HG03354 (cell line): ENCODE data around the gene RPS29.
"Not testable (repeated sequence)": the region's sequence is repeated elsewhere in the genome, so short reads cannot be mapped to it uniquely, and the experiment has no call there.

Source experiments
- ATAC-seq: cut with Tn5 transposase; IDR thresholded peaks from one replicate; pipeline ENCODE4 v1.9.1; 2021; ENCODE audit warnings: mild to moderate bottlenecking; ENCODE audit not compliant: unreplicated experiment, poor library complexity, severe bottlenecking

The RPS29 gene

DNA sequence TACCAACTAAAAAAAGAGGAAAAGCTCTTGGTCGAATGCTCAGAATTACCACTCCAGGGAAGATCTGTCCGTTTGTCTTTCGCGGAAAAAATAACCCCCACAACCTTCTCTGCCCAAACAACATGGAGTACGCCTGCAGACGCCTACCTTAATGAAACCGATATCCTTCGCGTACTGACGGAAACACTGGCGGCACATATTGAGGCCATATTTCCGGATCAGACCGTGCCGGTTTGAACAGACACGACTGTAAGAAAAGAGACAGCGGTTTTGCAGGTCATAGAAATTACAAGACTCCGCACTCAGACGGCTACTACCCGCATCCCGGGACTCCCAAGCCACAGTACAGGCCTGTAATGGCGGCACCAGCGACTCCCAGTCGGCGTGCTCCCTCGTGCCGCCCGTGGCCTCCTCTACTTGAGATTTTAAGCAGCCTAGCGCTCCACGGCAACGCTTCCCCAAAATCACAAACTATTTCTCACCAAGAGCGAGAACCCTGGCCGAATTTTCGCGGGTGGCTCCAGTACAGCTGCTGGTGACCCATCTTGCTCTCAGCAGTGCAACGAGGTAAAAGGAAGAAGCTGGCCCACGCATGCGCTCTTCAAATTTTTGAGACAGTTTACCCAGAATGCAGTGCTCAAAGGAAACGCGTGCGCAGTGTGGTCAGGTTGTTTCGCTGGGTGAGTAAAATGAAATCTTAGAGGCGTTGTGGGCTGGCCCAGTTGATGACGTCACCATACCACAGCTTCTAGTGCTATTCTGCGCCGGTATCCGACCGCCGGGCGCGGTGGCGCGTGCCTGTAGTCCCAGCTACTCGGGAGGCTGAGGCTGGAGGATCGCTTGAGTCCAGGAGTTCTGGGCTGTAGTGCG is at the start of gene RPS29:
Gene RPS29, minus strand, starts transcription at position 578 of the 870 bp plus-strand sequence. Its CDS starts 34 bp downstream, at position 544.
- peak; percentile 91 for ATAC-seq

DNA sequence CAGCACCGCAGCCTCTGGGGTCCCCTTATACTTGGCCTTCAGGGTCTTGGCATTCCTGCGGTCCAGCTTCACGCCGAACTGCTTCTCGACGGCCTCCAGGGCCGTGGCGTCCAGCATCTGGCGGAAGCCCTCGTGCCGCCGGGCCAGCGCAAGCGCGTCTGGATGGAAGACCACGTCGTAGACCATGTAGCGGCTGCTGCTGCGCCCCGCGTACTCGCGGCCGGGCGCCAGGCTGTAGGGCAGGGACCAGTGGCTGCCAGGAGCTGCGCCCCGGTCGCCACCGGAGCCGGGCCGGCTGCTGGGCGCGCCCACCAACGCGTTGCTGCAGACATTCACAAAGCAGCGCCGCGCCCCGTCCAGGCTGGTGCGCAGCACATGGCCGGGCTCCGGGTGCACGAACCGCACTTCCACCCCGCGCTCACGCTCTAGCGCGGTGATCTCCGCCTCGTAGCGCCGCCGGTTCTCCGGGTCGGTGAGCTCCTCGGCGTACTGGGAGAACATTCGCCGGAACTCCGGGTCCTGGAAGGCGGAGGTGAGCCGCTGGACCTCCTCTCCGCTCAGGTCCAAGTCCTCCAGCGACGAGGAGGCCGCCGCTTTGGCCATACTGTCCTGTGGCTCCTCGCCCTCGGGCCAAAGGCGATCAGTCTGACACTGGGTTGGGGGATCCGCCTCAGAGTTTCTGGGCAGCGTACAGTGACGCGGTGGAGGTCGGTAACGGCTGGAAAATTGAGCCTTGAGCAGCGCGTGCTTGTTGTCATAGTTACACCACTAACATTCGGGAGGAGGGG is 48.6 kb upstream of the RPS29 start, which contains the start of gene DNAAF2:
Gene DNAAF2, minus strand, starts transcription at position 698 of the 788 bp plus-strand sequence. Its CDS starts 95 bp downstream, at position 603.
- ATAC-seq, result peak; percentile 37

DNA sequence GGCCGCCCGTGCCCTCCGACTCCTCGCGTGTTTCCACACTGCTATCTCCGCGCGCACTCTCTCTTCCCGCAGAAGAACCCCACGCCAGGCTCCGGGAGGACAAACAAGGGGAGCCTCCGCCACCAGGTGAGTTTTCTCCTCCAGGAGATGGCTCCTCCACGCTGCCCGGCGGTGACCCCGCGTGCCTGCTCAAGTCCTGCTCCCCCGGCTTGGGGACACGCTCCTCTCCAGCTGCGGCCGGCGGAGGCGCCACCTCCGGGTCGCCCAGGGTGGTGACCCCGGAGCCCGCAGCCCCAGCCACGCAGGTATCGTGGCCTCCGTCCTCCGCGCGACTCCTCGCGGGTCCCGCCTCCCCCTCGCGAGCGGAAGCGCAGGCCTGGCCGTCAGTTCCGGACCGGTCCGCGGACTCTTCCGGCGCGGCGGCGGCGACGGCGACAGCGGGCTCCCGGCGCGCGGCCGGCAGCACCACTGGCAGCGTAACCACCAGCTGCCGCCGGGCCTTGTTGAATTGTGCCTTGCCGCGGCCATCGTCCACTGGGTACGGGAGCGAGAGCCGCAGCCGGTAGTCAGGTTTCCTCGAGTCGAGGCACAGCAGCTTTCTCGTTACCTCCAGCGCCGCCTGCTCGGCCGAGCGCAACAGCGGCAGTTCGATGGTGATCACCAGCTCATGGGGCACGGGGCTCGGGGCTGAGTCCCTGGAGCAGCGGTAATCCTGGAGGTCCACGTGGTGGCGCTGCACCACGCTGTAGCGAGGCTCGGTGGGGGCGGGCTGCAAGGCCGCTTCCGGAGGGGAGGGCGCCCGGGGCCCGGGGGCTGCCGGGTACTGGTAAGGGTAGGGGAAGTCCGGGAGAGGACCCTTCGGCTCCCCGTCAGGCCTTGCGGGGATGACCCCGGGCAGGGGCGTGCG is 47.7 kb upstream of the RPS29 start:
- peak; percentile 81 for ATAC-seq

DNA sequence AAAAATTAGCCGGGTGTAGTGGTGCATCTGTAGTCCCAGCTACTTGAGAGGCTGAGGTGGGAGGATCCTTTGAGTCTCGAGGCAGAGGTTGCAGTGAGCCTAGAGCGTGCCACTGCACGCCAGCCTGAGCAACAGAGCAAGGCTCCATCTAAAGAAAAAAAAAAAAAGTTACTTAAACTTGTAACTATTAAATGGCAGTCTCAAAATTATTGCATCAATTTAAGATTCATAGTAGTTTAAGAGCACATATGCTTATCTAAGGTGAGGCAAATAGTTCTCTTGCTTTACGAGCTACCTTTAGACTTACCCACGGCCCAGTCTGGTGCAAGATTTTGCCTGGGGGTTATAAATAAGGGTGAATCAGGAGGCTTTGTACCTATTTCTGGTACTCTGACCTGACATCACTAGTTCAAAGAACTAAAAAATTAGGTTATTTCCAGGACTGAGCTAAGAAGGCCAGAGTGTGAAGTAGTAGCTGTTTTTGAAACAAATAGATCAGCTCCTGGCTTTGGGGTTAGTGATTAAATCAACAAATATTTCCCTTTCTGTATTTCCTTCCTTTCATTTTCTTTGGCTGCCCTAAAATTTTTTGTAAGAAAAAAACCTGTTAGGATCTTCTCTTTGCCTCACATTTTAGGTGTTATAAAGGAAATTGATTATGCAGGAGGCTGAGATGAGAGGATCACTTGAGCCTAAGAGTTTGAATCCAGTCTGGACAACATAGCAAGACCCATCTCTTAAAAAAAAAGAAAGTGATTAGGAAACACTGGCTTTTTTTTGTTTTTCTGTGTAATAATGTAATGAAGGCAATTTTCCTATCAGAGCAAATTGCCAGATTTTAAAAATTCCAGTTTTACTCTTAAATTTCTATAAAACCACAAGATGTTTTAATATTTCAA is 38.0 kb upstream of the RPS29 start:
- no peak for ATAC-seq

DNA sequence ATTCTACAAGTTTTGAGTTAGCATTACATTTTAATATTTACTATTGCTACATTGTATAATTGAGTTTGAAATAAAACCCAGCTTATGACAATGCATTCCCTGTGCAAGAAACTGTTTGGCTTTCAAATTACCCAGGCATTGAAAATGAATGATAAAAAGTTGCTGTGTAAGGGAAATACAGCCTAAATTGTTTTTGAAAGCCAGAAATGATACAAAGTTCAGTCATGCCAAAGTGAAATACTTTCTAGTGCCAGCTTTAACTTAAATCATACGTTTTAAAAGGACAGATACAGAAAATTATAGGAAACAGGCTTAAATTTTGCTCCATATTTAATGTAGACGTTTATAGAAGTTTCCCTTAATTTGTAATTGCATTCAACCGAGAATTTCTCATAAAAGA is 37.2 kb upstream of the RPS29 start:
- ATAC-seq, result no peak

DNA sequence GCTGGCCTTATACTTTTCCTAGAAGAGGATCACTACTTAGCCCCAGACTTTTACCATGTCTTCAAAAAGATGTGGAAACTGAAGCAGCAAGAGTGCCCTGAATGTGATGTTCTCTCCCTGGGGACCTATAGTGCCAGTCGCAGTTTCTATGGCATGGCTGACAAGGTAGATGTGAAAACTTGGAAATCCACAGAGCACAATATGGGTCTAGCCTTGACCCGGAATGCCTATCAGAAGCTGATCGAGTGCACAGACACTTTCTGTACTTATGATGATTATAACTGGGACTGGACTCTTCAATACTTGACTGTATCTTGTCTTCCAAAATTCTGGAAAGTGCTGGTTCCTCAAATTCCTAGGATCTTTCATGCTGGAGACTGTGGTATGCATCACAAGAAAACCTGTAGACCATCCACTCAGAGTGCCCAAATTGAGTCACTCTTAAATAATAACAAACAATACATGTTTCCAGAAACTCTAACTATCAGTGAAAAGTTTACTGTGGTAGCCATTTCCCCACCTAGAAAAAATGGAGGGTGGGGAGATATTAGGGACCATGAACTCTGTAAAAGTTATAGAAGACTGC is 35.9 kb upstream of the RPS29 start:
- ATAC-seq, result no peak

DNA sequence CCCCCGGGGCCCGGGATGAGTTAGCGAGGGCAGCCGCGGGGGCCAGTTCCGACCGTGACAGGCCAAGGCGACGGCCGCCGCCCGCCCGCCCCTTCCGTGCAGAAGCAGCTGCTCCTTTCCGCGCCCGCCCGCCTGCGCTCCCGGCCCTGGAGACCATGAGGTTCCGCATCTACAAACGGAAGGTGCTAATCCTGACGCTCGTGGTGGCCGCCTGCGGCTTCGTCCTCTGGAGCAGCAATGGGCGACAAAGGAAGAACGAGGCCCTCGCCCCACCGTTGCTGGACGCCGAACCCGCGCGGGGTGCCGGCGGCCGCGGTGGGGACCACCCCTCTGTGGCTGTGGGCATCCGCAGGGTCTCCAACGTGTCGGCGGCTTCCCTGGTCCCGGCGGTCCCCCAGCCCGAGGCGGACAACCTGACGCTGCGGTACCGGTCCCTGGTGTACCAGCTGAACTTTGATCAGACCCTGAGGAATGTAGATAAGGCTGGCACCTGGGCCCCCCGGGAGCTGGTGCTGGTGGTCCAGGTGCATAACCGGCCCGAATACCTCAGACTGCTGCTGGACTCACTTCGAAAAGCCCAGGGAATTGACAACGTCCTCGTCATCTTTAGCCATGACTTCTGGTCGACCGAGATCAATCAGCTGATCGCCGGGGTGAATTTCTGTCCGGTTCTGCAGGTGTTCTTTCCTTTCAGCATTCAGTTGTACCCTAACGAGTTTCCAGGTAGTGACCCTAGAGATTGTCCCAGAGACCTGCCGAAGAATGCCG is 35.1 kb upstream of the RPS29 start:
- ATAC-seq, result peak; percentile 27

DNA sequence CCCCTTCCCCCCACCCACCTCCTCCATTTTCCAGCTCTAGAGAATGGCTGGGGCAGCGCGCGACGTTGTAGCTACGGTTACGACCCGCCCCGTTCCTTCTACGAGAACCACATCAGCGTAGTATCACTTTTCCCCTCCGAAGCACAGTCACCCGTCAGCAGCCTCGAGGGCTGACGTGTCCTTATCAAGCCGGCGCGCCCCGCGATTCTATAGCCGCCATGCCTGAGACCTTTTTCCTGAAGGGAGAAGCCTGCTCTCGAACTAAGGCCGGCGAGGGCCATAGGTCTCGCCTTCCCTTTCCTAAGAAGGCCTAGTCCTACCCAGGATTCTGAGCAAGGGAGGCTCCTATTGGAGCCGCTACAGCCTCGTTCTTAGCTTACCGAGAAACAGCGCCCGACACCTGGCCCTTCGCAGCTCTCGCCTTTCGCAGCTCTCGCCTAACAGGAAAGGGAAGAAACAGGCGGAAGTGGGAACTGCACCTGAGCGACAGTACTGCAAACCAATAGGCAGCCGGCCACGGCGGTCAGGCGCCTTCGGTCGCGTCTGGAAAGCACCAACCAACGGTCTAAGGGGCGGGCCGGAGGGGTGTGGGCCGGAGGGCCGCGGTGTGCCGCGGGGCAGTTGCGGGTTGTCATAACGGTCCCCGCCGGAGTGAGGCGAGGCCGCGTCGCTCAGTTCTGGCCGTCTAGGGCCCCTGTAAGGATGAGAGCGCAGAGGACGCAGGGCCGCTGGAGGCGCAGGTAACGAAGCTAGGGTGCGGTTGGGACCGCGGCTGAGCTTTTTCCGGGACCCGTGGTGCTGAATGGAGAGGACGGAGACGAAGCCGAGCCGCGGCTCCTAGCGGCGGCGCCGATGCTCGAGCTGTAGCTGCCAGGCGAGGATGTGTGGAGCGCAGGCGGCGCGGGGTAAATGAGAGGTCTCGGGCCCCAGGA is 34.3 kb upstream of the RPS29 start, which contains the start of the genes MGAT2 and RPL36AL:
Gene MGAT2, plus strand, starts transcription at position 618 of the 932 bp plus-strand sequence. CDS start 470 bp downstream, outside the sequence.
Gene RPL36AL, minus strand, starts transcription at position 445 of the 932 bp plus-strand sequence. CDS start 1,522 bp downstream, outside the sequence.
- ATAC-seq, result peak; percentile 95

DNA sequence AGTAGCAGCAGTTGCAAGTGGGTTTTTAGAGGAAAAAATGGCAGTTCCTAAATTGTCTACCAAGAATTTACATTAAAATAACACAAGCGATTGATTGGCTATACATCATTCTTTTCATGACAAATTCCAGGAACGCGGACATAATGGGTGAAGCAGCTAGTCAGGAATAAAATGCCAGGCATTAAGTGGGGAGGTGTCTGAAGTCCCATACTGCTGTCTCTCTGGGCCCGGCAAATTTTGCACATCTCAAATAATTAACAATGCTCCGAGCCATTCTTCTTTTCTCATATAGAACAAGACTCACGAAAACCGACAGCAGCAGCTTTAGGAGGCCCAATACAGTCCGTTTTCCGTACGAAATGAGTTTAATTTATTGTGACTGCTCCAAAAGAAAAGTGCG is 33.5 kb upstream of the RPS29 start:
- no peak for ATAC-seq

DNA sequence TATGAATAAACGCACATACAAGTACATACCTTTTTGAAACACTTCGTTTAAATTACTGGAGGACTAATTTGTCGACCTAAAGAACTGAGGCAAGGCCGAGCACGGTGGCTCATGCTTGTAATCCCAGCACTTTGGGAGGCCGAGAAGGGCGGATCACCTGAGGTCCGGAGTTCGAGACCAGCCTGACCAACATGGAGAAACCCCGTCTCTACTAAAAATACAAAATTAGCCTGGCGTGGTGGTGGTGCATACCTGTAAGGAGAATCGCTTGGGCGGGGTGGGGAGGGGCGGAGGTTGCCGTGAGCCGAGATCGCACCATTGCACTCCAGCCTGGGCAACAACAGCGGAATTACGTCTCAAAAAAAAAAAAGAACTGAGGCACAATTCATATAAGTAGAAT is 33.1 kb upstream of the RPS29 start:
- not testable (repeated sequence) for ATAC-seq

DNA sequence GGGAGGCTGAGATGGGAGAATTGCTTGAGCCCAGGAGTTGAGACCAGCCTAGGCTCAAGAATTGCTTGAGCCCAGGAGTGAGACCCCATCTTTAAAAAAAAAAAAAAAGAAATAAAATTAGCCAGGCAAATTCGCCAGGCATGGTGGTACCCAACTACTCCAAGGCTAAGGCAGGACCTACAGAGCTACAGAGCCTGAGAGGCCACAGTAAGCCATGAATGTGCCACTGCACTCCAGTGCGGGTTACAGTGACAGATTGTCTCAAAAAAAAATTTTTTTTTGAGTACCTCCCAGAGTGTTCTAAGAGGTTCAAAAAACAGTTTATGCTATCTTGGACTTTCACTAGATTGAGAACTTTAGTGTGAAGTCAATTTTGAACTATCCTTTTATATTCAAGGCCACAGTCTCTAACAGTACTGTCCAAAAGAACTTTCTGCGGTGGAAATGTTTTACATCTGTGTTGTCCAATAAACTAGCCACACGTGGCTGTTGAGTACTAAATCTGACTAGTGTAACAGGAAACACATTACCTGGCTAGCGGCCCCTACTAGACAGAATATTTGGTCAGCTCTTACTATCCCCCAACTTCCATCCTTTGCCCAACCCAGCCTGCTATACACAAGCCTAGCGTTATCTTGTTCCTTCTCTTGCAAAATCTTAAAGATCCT is 31.8 kb upstream of the RPS29 start:
- ATAC-seq, result no peak

DNA sequence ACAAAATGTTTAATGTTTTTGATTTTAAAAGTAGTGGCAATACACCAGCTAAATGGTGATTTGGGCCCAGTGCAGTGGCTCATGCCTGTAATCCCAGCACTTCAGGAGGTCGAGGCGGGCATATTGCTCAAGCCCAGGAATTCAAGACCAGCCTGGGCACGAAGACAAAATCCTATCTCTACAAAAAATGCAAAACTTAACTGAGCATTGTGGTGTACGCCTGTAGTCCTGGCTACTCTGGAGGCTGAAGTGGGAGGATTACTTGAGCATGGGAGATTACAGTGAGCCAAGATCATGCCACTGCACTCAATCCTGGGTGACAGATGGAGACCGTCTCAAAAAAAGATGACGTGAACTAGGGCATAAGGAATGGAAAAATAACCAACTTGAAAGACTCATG is 29.6 kb upstream of the RPS29 start:
- no peak for ATAC-seq

DNA sequence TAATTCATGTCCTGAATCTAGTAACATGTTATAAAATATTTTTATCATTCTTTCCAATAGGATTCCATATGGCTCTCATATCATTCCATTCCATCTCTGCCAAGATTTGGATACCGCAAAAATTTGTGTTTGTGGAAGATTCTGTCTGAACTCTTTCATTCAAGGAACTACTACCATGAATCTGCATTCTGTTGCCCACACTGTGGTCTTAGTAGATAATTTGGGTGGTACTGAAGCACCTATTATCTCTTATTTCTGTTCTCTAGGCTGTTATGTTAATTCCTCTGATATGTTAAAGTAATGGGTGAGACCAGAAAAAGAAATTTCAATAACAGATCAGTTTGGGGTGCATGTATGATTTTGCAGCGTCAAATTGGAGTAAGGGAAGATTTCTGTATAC is 28.0 kb upstream of the RPS29 start:
- ATAC-seq, result no peak

DNA sequence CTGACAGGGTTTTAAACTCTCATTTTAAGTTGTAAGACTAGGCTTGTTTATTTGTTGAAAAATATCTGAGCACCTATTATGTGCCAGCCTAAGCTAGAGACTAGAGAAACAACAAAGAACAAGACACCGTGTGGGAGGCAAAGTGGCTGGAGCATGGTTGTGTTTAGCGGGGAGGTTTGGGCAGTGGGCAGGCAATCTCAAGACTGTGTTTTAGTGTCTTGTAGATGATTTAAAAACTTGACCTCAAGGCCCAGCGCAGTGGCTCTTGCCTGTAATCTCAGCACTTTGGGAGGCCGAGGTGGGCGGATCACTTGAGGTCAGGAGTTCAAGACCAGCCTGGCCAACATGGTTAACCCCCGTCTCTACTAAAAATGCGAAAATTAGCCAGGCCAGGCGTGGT is 26.5 kb upstream of the RPS29 start:
- no peak for ATAC-seq

DNA sequence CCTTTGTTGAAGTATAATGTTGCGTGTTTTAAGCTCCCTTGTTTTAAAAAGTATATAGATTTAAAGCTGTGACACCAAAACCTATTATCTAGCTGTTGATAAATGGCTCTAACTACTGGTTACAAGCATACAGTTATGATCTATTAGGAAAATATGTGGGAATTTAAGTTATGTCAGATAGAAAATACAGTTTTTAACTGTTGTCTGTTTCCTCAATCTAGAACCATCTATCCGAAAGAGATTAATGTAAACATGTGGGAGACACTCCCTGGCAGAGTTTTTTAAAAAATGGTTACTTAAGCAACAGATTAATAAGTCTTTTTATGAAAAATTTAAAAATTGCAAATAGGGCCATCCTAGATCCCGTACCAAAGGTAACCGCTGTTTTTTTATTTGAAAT is 26.1 kb upstream of the RPS29 start:
- ATAC-seq, result no peak

DNA sequence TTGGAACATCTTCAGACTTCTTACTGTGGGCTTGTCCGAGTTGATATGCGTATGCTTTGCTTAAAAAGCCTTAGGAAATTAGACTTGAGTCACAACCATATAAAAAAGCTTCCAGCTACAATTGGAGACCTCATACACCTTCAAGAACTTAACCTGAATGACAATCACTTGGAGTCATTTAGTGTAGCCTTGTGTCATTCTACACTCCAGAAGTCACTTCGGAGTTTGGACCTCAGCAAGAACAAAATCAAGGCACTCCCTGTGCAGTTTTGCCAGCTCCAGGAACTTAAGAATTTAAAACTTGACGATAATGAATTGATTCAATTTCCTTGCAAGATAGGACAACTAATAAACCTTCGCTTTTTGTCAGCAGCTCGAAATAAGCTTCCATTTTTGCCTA is 21.4 kb upstream of the RPS29 start:
- ATAC-seq, result no peak
